Dedifferentiated amniotic fluid mesenchymal stem cell (primary cell): Measurements from ENCODE around the gene PPP1R9A.

ENCODE experiments used
- DNase-seq: peaks from one replicate; pipeline ENCODE4 v3.0.0-alpha.2; 2016; ENCODE audit errors: extremely low spot score

Gene PPP1R9A

GRCh38 chr7:94907026-94907810 is at the start of gene PPP1R9A:
Gene PPP1R9A, plus strand, starts transcription at chr7:94907594. Its CDS starts 2,520 bp downstream, at chr7:94910114.
- no peak for DNase-seq

DNA sequence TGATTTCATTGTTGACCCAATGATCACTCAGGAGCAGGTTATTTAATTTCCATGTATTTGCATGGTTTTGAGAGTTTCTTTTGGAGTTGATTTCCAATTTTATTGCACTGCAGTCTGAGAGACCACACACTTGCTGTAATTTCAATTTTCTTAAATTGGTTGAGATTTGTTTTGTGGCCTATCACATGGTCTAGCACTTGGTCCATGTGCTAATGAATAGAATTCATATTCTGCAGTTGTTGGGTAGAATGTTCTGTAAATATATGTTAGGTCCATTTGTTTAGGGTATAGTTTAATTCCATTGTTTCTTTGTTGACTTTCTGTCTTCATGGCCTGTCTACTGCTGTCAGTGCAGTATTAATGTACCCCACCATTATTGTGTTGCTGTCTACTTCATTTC is 36.3 kb upstream of the PPP1R9A start:
- DNase-seq, result no peak

DNA sequence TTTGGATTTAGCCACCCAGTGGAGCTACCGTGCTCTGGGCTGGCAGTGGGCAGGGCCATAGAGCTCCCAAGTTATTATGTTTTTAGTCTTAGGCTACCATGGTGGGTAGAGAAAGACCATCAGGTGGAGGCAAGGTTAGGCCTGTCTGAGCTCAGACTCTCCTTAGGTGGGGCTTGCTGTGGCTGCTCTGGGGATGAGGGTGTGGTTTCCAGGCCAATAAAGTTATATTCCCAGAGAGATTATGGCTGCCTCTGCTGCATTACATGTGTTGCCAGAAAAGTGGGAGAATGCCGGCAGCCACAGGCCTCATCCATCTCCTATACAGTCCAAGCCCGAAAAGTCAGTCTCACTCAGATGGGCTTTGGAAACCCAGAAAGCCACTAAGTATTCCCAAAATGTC is 34.2 kb upstream of the PPP1R9A start:
- no peak for DNase-seq

GRCh38 chr7:94874036-94874785 is 33.2 kb upstream of the PPP1R9A start:
- DNase-seq, result no peak

DNA sequence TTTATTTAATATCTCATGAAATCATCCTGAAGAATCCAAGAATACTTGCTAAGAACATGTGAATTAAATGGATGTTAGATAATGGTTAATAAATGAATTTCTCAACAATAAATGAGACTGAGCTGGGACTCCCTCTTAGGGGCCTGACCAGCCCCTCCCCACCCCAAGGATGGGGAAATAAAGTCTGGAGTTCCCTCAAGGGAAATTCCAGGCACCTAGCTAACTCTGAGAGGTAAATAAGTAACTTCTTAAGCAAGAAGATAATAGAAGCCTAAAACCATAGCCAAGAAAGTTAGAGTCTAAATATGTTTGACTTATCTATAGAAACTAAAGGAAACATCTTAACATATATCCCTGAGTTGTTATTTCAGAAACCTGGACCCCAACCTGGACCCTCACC is 32.2 kb upstream of the PPP1R9A start:
- no peak for DNase-seq

GRCh38 chr7:94877731-94878670 is 29.4 kb upstream of the PPP1R9A start:
- no peak for DNase-seq

DNA sequence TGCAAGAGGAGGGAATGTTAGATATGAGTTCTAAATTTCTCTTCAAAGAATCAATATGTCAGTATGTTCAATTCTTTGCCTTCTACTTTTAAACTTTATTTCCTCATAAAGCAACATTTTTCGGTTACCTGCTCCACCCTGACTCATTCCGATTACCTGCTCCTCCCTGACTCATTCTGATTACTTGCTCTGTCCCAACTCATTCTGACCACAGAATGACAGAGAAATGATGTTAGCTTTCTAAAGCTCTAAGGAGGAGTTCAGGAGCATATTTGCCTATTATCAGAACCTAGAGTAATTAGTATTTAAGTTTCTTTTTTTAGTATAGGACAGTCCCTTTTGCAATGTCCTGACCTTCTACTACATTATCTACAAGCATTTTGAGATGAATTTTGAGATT is 24.5 kb upstream of the PPP1R9A start:
- no peak for DNase-seq

DNA sequence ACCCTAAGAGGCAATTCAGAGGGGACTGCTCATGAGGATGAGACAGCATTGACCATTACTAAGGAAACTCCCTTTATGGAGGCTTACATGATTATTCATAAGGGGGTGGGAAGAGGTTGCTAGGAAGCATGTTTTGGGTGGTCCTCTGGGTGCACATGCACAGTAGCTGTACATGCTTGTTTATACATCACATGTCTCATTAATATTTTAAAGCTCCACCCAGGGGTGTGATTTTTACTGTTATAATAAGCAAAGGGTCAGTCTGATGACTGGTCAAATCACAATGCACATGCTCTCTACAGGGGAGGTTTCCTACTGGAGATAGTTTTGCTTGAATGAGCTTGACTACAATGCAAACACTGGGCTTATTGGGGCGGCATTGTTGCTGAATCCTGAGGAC is 23.8 kb upstream of the PPP1R9A start:
- no peak for DNase-seq

- no peak for DNase-seq
Observed at GRCh38 chr7:94888551-94888950, 18.8 kb upstream of the PPP1R9A start.

DNA sequence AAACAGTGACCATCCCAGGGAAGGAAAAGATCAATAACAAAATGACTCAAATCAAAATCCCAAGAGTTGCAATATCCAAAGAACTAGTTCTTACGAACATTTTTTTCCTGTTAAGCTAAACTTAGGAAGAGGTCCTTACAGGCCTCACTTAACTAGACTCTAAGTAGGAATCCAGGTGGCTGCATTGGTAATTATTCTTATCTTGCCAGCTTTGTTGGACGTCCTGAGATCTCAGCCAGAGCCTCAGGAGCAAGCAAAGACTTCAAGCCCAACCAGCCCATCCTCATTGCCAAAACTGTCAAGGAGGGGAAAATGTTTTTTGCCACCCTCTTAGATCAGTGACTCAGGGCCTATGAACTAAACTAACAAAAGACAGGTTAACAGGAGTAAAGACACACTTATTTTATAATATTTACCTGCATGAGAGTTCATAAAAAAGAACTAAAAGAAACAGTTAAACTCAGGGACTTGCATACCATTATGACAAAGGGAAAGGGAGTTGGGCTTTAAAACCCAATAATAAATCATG is 18.3 kb upstream of the PPP1R9A start:
- no peak for DNase-seq

DNA sequence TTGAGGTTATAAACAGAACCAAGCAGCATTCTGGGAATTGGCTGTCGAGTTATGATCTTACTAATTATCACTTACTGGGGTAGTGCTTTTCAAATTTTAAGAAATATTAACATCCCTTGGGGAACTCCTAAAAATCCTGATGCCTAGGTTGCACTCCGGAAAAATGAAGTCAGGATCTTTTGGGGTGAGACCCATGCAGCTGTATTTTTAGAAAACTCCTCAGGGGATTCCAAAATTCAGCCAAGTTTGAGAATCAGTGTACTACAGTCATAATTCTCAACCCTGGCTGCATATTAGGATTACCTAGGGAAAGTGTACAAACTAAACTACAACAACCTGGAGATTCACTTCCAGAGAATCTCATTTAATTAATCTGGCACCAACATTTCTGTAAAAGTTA is 17.2 kb upstream of the PPP1R9A start:
- DNase-seq, result no peak

DNA sequence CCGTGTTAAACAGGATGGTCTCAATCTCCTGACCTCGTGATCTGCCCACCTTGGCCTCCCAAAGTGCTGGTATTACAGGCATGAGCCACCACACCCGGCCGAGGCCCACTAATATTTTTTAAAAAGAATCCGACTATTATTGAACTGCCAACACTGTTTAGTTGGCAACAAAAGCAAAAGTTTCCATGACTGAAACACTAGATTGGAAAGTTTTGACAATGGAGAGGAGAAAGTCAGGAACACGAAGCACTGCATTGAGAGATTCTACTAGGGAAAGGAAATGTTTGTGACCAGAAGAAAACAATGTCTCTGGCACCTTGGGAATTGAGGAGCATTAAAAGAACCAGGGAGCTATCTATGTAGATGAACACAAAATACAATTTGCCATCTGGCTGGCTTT is 13.7 kb upstream of the PPP1R9A start:
- no peak for DNase-seq

GRCh38 chr7:94897541-94897940 is 9.9 kb upstream of the PPP1R9A start:
- no peak for DNase-seq

- DNase-seq, result no peak
Observed at GRCh38 chr7:94898340-94898739, 9.1 kb upstream of the PPP1R9A start.

DNA sequence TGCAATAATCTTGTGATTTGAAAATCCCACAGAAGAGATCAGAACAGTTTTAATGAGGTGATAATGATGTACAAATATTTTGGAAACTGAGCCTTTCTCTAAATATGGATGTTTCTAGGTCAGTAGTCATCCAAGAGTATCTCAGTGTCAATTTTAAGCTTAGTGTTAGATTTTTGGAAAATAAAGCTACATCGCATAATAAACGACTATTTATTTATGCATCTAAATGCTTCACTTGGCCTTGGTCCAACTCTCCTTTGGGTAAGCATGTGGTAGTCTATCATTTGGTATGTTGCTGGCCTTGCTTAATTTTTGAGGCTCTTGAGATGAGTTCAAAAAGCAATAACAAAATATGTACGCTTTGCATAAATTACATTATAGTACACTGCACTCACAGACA is 5.4 kb upstream of the PPP1R9A start:
- DNase-seq, result no peak

DNA sequence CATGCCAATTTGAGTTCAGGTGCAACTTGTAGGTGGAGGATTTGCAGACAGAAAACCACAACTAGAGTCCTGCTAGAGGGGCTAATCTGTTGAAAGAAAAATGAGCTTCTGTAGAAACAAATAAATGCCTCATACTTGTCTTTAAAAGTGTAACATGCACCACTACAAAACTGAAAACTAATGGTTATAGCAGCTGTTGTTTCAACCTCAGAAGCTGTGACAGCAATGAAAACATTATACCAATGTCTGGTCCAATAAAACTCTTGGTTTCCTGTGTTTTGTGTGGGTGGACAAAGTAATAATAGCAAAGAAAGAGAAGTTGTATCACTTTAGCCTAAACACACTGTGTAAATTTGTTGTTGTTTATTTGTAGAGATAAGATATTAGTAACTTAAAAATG is 3.4 kb upstream of the PPP1R9A start:
- DNase-seq, result no peak

GRCh38 chr7:94904982-94905381 is 2.4 kb upstream of the PPP1R9A start:
- no peak for DNase-seq

- no peak for DNase-seq
Observed at GRCh38 chr7:94906065-94906851, 1.1 kb upstream of the PPP1R9A start.

- no peak for DNase-seq
Observed at GRCh38 chr7:94907811-94908322, 473 bp downstream of the PPP1R9A start.

GRCh38 chr7:94908323-94909178 is 1.2 kb downstream of the PPP1R9A start:
- DNase-seq, result no peak
